Neutrophil (primary cell): ENCODE results near the gene SYCP2.

ENCODE experiments used
- H3K27ac ChIP-seq: fragments of 200-600 bp; sonication (generic); 2 replicates; pipeline ENCODE4 v1.5.1; 2016; ENCODE audit warnings: mild to moderate bottlenecking, moderate library complexity
- H3K27me3 ChIP-seq: fragments of 200-600 bp; sonication (generic); 2 replicates; pipeline ENCODE4 v1.6.0; 2016; ENCODE audit warnings: mild to moderate bottlenecking
- H3K36me3 ChIP-seq: fragments of 200-600 bp; sonication (generic); 2 replicates; pipeline ENCODE4 v1.5.1; 2017
- H3K4me1 ChIP-seq, 2 experiments: fragments of 200-600 bp in 1 of 2; sonication (generic) in 1 of 2; 1 replicate in 1 of 2; 2 replicates in 1 of 2; pipeline versions ENCODE4 v1.5.1 to v1.6.1; 2013 to 2016; ENCODE audit warnings: low read depth in 1 of 2, low read length in 1 of 2, mild to moderate bottlenecking in 1 of 2, moderate library complexity in 1 of 2; ENCODE audit not compliant: control insufficient read depth in 1 of 2, insufficient read depth in 1 of 2
- H3K4me3 ChIP-seq, 2 experiments: fragments of 200-600 bp in 1 of 2; sonication (generic) in 1 of 2; 1 replicate in 1 of 2; 2 replicates in 1 of 2; pipeline ENCODE4 v1.5.1; 2013 to 2016; ENCODE audit warnings: low read depth in 1 of 2, low read length in 1 of 2, mild to moderate bottlenecking in 1 of 2, moderate library complexity in 1 of 2
- H3K9me3 ChIP-seq: fragments of 200-600 bp; sonication (generic); 2 replicates; pipeline ENCODE4 v1.5.1; 2016
- TF ChIP-seq, protein P1 (sequence below): fragments of 200-600 bp; sonication (generic); IDR thresholded peaks from 2 replicates; pipeline ENCODE4 v1.5.1; 2016; ENCODE audit warnings: antibody characterized with exemption

The SYCP2 gene

DNA sequence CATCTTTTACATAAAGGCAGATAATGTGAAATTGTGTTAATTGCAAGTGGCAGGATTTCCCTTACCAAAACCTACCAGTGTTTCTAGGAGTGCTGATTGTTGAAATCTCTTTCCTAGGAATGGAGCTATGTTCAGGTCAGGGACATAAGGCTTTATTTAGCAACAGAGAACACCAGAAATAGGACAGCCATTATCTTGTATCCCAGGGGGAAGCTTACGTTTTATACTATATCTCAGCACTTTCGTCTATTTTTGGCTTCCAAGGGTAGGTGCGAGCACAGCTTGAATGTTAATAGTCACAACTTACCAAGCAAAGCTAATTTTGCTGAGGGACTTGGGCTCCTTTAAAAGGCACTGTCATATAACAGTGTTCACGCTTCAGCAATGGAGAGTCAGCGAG, 94.0 kb downstream of the SYCP2 start:
- TF ChIP-seq, protein P1, sequence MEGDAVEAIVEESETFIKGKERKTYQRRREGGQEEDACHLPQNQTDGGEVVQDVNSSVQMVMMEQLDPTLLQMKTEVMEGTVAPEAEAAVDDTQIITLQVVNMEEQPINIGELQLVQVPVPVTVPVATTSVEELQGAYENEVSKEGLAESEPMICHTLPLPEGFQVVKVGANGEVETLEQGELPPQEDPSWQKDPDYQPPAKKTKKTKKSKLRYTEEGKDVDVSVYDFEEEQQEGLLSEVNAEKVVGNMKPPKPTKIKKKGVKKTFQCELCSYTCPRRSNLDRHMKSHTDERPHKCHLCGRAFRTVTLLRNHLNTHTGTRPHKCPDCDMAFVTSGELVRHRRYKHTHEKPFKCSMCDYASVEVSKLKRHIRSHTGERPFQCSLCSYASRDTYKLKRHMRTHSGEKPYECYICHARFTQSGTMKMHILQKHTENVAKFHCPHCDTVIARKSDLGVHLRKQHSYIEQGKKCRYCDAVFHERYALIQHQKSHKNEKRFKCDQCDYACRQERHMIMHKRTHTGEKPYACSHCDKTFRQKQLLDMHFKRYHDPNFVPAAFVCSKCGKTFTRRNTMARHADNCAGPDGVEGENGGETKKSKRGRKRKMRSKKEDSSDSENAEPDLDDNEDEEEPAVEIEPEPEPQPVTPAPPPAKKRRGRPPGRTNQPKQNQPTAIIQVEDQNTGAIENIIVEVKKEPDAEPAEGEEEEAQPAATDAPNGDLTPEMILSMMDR = no peak
- Histone ChIP-seq H3K36me3 (no peaks in the 10 kb centered on the region), H3K9me3 (no peaks in the 10 kb centered on the region), H3K4me3 (no peak overlapping the region), H3K4me1 (no peaks in the 10 kb centered on the region), H3K27me3 (peaks cover 36% of the 10 kb centered on the region), H3K27ac (no peak overlapping the region)

DNA sequence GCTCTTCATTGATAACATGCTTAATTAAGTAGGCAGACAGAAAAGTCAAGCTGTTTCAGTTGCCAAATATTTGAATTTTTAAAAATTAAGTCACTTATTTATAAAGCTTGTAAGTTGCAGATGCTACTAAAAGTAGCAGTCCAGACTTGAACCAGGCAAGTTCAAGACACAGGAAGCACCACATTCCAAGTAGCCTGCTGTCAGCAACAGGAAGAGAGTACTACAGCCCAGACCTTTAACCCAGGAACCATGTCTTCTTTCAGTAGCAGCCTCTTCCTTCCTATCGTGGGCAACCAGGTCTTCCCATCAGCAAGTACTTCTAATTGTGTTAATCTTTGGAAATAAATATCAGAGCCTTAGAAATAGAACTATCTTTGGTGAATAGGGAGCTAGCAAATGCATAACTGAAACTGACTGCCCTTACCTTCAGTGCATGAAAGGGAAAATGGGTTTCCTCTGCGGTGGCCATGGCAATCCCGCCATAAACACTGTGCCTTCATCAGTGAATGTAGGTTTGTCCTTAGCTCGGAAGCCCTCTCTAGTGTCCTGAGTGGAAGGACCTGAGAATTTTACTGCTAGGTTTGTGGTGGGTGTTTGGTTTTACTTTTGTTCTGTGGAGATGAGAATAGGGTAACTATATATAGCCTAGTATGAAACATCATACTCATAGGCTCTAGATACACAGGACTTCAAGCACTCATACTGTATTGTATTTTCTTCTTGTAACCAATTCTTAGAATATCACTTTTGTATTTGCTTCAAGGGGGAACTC, 95.6 kb downstream of the SYCP2 start:
- H3K36me3 ChIP-seq = no peaks in the 10 kb centered on the region
- H3K4me3 ChIP-seq = no peak overlapping the region
- peaks cover 40% of the 10 kb centered on the region for H3K27me3 ChIP-seq
- TF ChIP-seq, protein P1 = no peak
- no peak overlapping the region for H3K27ac ChIP-seq
- H3K4me1 ChIP-seq = no peaks in the 10 kb centered on the region
- no peaks in the 10 kb centered on the region for H3K9me3 ChIP-seq

DNA sequence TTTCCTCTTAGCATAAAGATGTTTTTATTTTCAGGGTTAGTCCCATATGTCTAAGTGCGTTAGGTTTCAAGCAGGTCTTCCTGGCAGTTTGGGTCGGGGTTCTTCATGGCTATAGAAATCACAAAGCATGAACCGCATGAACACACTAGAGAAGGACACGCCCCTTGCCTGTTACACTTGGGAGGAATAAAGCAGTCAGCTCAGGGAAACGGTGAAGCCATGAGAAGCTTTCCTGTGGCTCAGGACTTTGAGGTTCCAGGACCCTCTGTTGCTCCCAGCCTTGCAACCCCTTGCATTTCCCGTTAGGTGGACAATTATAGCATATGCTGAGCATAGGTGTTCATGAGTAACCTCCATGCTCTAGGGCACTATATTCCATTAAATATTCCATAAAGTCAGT, 96.7 kb downstream of the SYCP2 start:
- H3K36me3 ChIP-seq = no peaks in the 10 kb centered on the region
- no peak overlapping the region for H3K27ac ChIP-seq
- H3K27me3 ChIP-seq = peaks cover 32% of the 10 kb centered on the region
- H3K4me3 ChIP-seq = no peak overlapping the region
- no peaks in the 10 kb centered on the region for H3K4me1 ChIP-seq
- no peaks in the 10 kb centered on the region for H3K9me3 ChIP-seq
- TF ChIP-seq, protein P1 = no peak

DNA sequence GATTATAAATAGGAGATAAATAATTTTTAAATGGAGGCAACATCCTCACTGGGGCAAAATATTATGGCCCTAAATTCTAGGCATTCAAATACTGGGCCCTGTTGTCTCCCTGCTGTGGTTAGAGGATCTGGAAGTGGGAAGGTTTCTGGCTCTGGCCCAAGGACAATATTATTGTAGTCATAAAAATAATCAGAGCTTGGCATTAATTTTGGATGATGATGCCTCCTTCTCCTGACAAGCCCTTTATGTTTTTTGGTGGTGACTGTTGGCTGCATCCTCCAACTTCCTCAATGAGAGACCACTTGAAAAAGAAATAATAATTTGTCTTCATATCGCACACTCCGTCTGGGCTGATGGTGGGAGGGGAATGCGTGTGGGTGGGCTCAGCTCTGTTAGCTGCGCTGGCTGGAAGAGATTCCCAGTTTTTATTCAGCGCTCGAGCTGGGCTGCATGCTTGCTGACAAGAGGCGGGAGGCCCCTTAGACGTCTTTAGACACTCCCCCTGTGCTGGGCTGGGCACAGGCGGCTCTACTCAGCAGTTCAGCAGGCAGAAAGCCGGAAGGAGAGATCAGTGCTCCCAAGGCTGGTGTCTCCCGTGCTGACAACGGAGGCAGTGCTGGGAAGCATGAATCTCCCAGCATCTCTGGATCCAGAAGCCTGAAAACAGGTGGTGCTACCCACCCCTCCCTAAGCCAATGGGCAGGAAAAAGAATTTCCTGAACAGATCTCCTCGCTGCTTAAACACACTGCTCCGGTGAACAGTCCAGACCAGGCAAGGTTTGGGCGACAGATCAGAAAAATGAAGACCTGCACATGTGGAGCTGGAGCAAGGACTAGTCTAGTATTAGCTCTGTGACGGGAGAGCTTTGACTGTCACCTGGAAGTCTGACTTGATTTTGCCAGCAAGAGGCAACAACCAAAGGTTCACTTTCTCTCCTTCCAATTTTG, 97.7 kb downstream of the SYCP2 start:
- Histone ChIP-seq H3K4me1 (no peaks in the 10 kb centered on the region), H3K4me3 (no peak overlapping the region), H3K9me3 (no peaks in the 10 kb centered on the region), H3K27ac (no peak overlapping the region), H3K27me3 (peaks cover 29% of the 10 kb centered on the region), H3K36me3 (no peaks in the 10 kb centered on the region)
- TF ChIP-seq, protein P1 = no peak

DNA sequence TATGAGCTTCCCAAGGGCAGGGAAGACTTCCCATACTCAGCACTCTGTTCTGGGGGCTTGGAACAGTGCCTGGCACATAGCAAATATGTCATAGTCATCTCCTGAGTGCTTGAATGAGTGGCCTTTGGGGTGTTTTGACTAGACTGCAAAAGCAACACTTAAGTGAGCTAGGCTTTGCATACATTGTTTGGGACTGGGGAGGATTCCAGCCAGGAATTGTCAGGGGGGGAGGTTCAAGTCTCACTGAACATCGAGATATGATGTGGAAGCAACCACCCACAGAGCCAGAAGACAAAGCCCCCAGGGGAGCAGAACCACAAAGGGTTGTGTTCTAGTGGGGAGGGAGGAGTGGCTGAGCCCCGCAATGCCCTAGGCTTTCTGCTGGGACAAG, 98.4 kb downstream of the SYCP2 start:
- Histone ChIP-seq H3K27me3 (peaks cover 29% of the 10 kb centered on the region), H3K4me3 (no peak overlapping the region), H3K9me3 (no peaks in the 10 kb centered on the region), H3K36me3 (no peaks in the 10 kb centered on the region), H3K27ac (no peak overlapping the region), H3K4me1 (no peaks in the 10 kb centered on the region)
- TF ChIP-seq, protein P1 = no peak
